CD4-positive, alpha-beta memory T cell (primary cell): ENCODE measurements around the gene EPHB2. TPM values are rescaled to one million over a fixed set of nuclear protein-coding genes. Genes with fewer than 3 reads are reported as not detected.

Experiments
- CTCF ChIA-PET: fragments of 350-600 bp; sonication (Branson Sonifier 250); formaldehyde crosslinking; loops from one replicate; lab custom pipeline; 2021; ENCODE audit warnings: inconsistent platforms; ENCODE audit not compliant: partially characterized antibody; lab: Charles Lee
- POLR2A ChIA-PET: fragments of 350-600 bp; sonication (Branson Sonifier 250); formaldehyde crosslinking; loops from one replicate; lab custom pipeline; 2021; ENCODE audit not compliant: partially characterized antibody; lab: Charles Lee
- DNase-seq, 5 donors: peaks; one replicate each; pipeline versions ENCODE4 v3.0.0 to v3.0.0-alpha.2; 2020 to 2022; ENCODE audit warnings: mixed read lengths in 1 of 5
- H3K27ac ChIP-seq: one replicate; pipeline ENCODE4 v1.7.0; 2013; ENCODE audit warnings: low read depth, low read length
- H3K27me3 ChIP-seq: 2 replicates; pipeline ENCODE4 v1.7.0; 2013; ENCODE audit warnings: mild to moderate bottlenecking, low read length, moderate library complexity; ENCODE audit not compliant: insufficient read depth
- H3K36me3 ChIP-seq: 2 replicates; pipeline ENCODE4 v1.7.0; 2013; ENCODE audit warnings: mild to moderate bottlenecking, low read length, moderate library complexity; ENCODE audit not compliant: insufficient read depth
- H3K4me1 ChIP-seq: 2 replicates; pipeline ENCODE4 v1.7.0; 2013; ENCODE audit warnings: mild to moderate bottlenecking, low read length, moderate library complexity; ENCODE audit not compliant: insufficient read depth
- H3K4me3 ChIP-seq, 2 donors: one replicate each; pipeline ENCODE4 v1.7.0; 2013; ENCODE audit warnings: low read length in 2 of 2, mild to moderate bottlenecking in 1 of 2
- H3K9me3 ChIP-seq, 2 donors: one replicate each; pipeline ENCODE4 v1.7.0; 2013; ENCODE audit warnings: low read length in 2 of 2, control low read depth in 1 of 2; ENCODE audit not compliant: control insufficient read depth in 1 of 2
- H3K27ac Mint-ChIP-seq, 7 donors: one replicate each; pipeline ENCODE4 v1.8.0; 2020 to 2021; ENCODE audit warnings: mixed read lengths in 7 of 7, mild to moderate bottlenecking in 6 of 7, inconsistent platforms in 3 of 7, moderate library complexity in 3 of 7
- H3K27me3 Mint-ChIP-seq, 2 donors: one replicate each; pipeline ENCODE4 v1.8.0; 2020 to 2021; ENCODE audit warnings: mixed read lengths in 2 of 2
- H3K36me3 Mint-ChIP-seq, 2 donors: one replicate each; pipeline ENCODE4 v1.8.0; 2020 to 2021; ENCODE audit warnings: mixed read lengths in 2 of 2, inconsistent platforms in 1 of 2, mild to moderate bottlenecking in 1 of 2
- H3K4me1 Mint-ChIP-seq, 4 donors: one replicate each; pipeline ENCODE4 v1.8.0; 2020 to 2021; ENCODE audit warnings: mixed read lengths in 4 of 4, mild to moderate bottlenecking in 1 of 4
- H3K4me3 Mint-ChIP-seq, 8 donors: one replicate each; pipeline ENCODE4 v1.8.0; 2020 to 2021; ENCODE audit warnings: mixed read lengths in 8 of 8, mild to moderate bottlenecking in 7 of 8, moderate library complexity in 6 of 8, inconsistent platforms in 3 of 8
- H3K9me3 Mint-ChIP-seq, 8 donors: one replicate each; pipeline ENCODE4 v1.8.0; 2020 to 2021; ENCODE audit warnings: mixed read lengths in 8 of 8, mild to moderate bottlenecking in 5 of 8, inconsistent platforms in 3 of 8, moderate library complexity in 1 of 8
- intact Hi-C: fragments of 100-400 bp; cut with micrococcal nuclease; formaldehyde crosslinking; loops from one replicate; pipeline ENCODE4 v1.15.1; 2023
- polyA plus RNA-seq, 2 donors: library from polyadenylated mRNA; unstranded; fragments of 300-500 nt; fragmentation: Illumina TruSeq; gene quantifications; one replicate each; pipeline ENCODE4 v1.2.3, GENCODE V29; 2021
- total RNA-seq, 2 experiments: library from RNA; stranded (reverse); gene quantifications; one replicate each; pipeline ENCODE4 v1.2.3, GENCODE V29; 2021

EPHB2 gene
- total and polyA plus RNA-seq, 4 experiments from 2014 or later = 0.35 to 0.36 TPM; not detected in 2

DNA sequence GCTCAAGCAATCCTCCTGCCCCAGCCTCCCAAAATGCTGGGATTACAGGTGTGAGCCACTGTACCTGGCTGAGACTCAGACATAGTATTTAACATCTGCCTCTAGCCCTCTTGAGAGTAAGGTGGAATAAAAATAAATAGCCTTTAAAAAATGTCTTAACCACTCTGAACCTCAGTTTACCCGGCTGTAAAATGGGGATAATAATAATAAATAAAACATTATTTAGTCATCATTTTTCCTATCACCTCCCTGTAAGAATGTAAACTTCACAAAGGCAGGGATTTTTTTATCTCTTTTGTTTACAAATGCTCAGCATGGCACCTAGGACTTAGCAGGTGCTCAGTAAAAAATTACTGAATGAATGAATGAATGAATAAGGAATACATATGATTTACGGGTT lies 17.2 kb downstream of the EPHB2 start:
- no peak for DNase-seq
- H3K4me3 Mint-ChIP-seq = no peak overlapping the region
- H3K4me1 Mint-ChIP-seq = no peaks in the 10 kb centered on the region
- Histone ChIP-seq H3K4me3 (no peak overlapping the region), H3K36me3 (no peaks in the 10 kb centered on the region), H3K27ac (no peak overlapping the region), H3K27me3 (no peaks in the 10 kb centered on the region), H3K9me3 (no peaks in the 10 kb centered on the region), H3K4me1 (no peaks in the 10 kb centered on the region)
- no peaks in the 10 kb centered on the region for H3K9me3 Mint-ChIP-seq
- no peaks in the 10 kb centered on the region for H3K36me3 Mint-ChIP-seq
- POLR2A ChIA-PET = no interaction called here
- CTCF ChIA-PET = no interaction called here
- no peak overlapping the region for H3K27ac Mint-ChIP-seq
- peaks cover 2 to 18% of the 10 kb centered on the region in 2 donors for H3K27me3 Mint-ChIP-seq
- intact Hi-C loops = no loop called here

GRCh38 chr1:22728751-22729399 lies 18.2 kb downstream of the EPHB2 start:
- Mint-ChIP-seq H3K36me3 (no peaks in the 10 kb centered on the region), H3K9me3 (no peaks in the 10 kb centered on the region), H3K27me3 (peaks cover 2 to 18% of the 10 kb centered on the region in 2 donors), H3K4me1 (no peaks in the 10 kb centered on the region), H3K4me3 (no peak overlapping the region), H3K27ac (no peak overlapping the region)
- POLR2A ChIA-PET = no interaction called here
- Histone ChIP-seq H3K36me3 (no peaks in the 10 kb centered on the region), H3K27ac (no peak overlapping the region), H3K27me3 (no peaks in the 10 kb centered on the region), H3K9me3 (no peaks in the 10 kb centered on the region), H3K4me1 (no peaks in the 10 kb centered on the region), H3K4me3 (no peak overlapping the region)
- CTCF ChIA-PET = no interaction called here
- intact Hi-C loops = no loop called here
- DNase-seq = no peak

DNA sequence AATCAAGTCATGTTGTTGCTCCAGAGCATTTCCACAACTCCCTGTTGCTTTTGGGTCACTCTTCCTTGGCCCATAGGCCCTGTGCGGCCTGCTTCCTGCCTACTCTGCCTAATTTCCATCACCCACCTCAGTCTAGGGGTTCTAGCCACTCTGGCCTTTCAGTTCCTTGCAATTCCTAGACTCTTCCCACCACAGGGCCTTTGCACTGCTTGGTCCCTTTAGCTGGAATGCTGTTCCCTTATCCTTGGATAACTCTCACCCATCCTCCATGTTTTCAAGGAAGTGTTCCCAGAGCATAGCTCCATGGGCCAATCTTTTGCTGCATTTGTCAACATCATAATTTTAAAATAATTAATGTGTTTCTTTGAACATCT lies 18.7 kb downstream of the EPHB2 start:
- H3K4me3 Mint-ChIP-seq = no peak overlapping the region
- H3K4me1 Mint-ChIP-seq = no peaks in the 10 kb centered on the region
- no peaks in the 10 kb centered on the region for H3K36me3 ChIP-seq
- no peaks in the 10 kb centered on the region for H3K9me3 ChIP-seq
- no peak for DNase-seq
- no peaks in the 10 kb centered on the region for H3K36me3 Mint-ChIP-seq
- H3K4me1 ChIP-seq = no peaks in the 10 kb centered on the region
- no peaks in the 10 kb centered on the region for H3K27me3 ChIP-seq
- H3K4me3 ChIP-seq = no peak overlapping the region
- no peak overlapping the region for H3K27ac ChIP-seq
- CTCF ChIA-PET = interaction anchor here (0.5 kb wide), 1 partner anchor 15 kb away, joined by 3 read pairs; no protein-coding TSS in a partner anchor
- H3K9me3 Mint-ChIP-seq = no peaks in the 10 kb centered on the region
- intact Hi-C loops = no loop called here
- no peak overlapping the region for H3K27ac Mint-ChIP-seq
- POLR2A ChIA-PET = no interaction called here
- H3K27me3 Mint-ChIP-seq = peaks cover 0 to 14% of the 10 kb centered on the region in 2 donors

DNA sequence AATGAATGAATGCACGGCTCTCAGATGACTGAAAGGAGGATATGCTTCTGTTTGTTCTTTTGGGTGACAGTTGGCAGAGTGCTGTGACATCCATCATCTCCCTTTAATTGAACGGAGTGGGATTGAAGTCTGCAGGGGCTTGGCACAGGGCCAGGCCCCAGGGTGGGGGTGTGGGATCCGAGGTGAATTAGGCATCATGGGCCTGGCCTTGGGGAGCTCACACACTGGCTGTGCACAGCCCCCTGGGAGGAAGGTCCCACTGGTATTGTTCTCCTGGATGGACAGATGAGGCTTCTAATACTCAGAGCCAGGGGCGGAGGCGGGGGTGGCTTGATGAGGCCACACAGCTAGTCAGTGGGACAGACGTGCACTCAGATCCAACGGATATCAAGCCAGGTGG lies 19.3 kb downstream of the EPHB2 start:
- H3K36me3 Mint-ChIP-seq = no peaks in the 10 kb centered on the region
- no peak overlapping the region for H3K27ac ChIP-seq
- no peak for DNase-seq
- no peaks in the 10 kb centered on the region for H3K36me3 ChIP-seq
- POLR2A ChIA-PET = no interaction called here
- H3K4me1 Mint-ChIP-seq = no peaks in the 10 kb centered on the region
- CTCF ChIA-PET = interaction anchor here (0.5 kb wide), 1 partner anchor 14 kb away, joined by 3 read pairs; no protein-coding TSS in a partner anchor
- H3K27ac Mint-ChIP-seq = no peak overlapping the region
- H3K9me3 ChIP-seq = no peaks in the 10 kb centered on the region
- no peak overlapping the region for H3K4me3 ChIP-seq
- no peaks in the 10 kb centered on the region for H3K9me3 Mint-ChIP-seq
- intact Hi-C loops = no loop called here
- H3K4me3 Mint-ChIP-seq = no peak overlapping the region
- H3K27me3 ChIP-seq = no peaks in the 10 kb centered on the region
- peaks cover 0 to 12% of the 10 kb centered on the region in 2 donors for H3K27me3 Mint-ChIP-seq
- no peaks in the 10 kb centered on the region for H3K4me1 ChIP-seq

- no peak overlapping the region for H3K27ac Mint-ChIP-seq
- H3K4me3 Mint-ChIP-seq = no peak overlapping the region
- POLR2A ChIA-PET = no interaction called here
- H3K36me3 ChIP-seq = no peaks in the 10 kb centered on the region
- H3K27me3 ChIP-seq = no peaks in the 10 kb centered on the region
- no peak overlapping the region for H3K4me3 ChIP-seq
- no peaks in the 10 kb centered on the region for H3K27me3 Mint-ChIP-seq
- no peaks in the 10 kb centered on the region for H3K36me3 Mint-ChIP-seq
- no peaks in the 10 kb centered on the region for H3K4me1 ChIP-seq
- intact Hi-C loops = no loop called here
- H3K9me3 Mint-ChIP-seq = no peaks in the 10 kb centered on the region
- no peak overlapping the region for H3K27ac ChIP-seq
- CTCF ChIA-PET = interaction anchor here (1.6 kb wide), 1 partner anchor 28 kb away, joined by 3 read pairs; no protein-coding TSS in a partner anchor
- H3K4me1 Mint-ChIP-seq = no peaks in the 10 kb centered on the region
- DNase-seq = no peak
- H3K9me3 ChIP-seq = no peaks in the 10 kb centered on the region
Observed at GRCh38 chr1:22731924-22732720, 21.5 kb downstream of the EPHB2 start.

GRCh38 chr1:22733643-22734042 lies 23.0 kb downstream of the EPHB2 start:
- Mint-ChIP-seq H3K36me3 (no peaks in the 10 kb centered on the region), H3K4me3 (no peak overlapping the region), H3K27ac (no peak overlapping the region), H3K9me3 (no peaks in the 10 kb centered on the region), H3K4me1 (no peaks in the 10 kb centered on the region), H3K27me3 (no peaks in the 10 kb centered on the region)
- DNase-seq = no peak
- ChIA-PET POLR2A (no interaction called here), CTCF (interaction anchor here (1.6 kb wide), 1 partner anchor 29 kb away, joined by 3 read pairs; no protein-coding TSS in a partner anchor)
- H3K4me1 ChIP-seq = no peaks in the 10 kb centered on the region
- no peaks in the 10 kb centered on the region for H3K27me3 ChIP-seq
- H3K4me3 ChIP-seq = no peak overlapping the region
- H3K9me3 ChIP-seq = no peaks in the 10 kb centered on the region
- no peak overlapping the region for H3K27ac ChIP-seq
- intact Hi-C loops = no loop called here
- no peaks in the 10 kb centered on the region for H3K36me3 ChIP-seq

GRCh38 chr1:22736501-22737080 lies 26.0 kb downstream of the EPHB2 start:
- H3K36me3 Mint-ChIP-seq = no peaks in the 10 kb centered on the region
- no peak overlapping the region for H3K4me3 ChIP-seq
- no peak overlapping the region for H3K27ac Mint-ChIP-seq
- ChIA-PET POLR2A (no interaction called here), CTCF (no interaction called here)
- intact Hi-C loops = no loop called here
- no peaks in the 10 kb centered on the region for H3K9me3 Mint-ChIP-seq
- no peak for DNase-seq
- no peaks in the 10 kb centered on the region for H3K27me3 ChIP-seq
- no peaks in the 10 kb centered on the region for H3K36me3 ChIP-seq
- no peaks in the 10 kb centered on the region for H3K4me1 Mint-ChIP-seq
- no peaks in the 10 kb centered on the region for H3K9me3 ChIP-seq
- no peak overlapping the region for H3K4me3 Mint-ChIP-seq
- no peak overlapping the region for H3K27ac ChIP-seq
- no peaks in the 10 kb centered on the region for H3K4me1 ChIP-seq
- peaks cover 5 to 6% of the 10 kb centered on the region in 2 donors for H3K27me3 Mint-ChIP-seq
